GM10266 (cell line): Measurements from ENCODE around the gene CARD11.

Experiments used
- DNase-seq: peaks from one replicate; pipeline ENCODE4 v3.0.0; 2012; ENCODE audit errors: extremely low spot score
- TF ChIP-seq, protein P1 (sequence below): IDR thresholded peaks from 2 replicates; pipeline ENCODE4 v1.5.1; 2012; ENCODE audit warnings: mild to moderate bottlenecking, low read depth; ENCODE audit not compliant: control insufficient read depth, insufficient read depth; ENCODE audit errors: missing control alignments

The CARD11 gene

GRCh38 chr7:2984091-2984490 is 59.6 kb downstream of the CARD11 start:
- TF ChIP-seq, protein P1, sequence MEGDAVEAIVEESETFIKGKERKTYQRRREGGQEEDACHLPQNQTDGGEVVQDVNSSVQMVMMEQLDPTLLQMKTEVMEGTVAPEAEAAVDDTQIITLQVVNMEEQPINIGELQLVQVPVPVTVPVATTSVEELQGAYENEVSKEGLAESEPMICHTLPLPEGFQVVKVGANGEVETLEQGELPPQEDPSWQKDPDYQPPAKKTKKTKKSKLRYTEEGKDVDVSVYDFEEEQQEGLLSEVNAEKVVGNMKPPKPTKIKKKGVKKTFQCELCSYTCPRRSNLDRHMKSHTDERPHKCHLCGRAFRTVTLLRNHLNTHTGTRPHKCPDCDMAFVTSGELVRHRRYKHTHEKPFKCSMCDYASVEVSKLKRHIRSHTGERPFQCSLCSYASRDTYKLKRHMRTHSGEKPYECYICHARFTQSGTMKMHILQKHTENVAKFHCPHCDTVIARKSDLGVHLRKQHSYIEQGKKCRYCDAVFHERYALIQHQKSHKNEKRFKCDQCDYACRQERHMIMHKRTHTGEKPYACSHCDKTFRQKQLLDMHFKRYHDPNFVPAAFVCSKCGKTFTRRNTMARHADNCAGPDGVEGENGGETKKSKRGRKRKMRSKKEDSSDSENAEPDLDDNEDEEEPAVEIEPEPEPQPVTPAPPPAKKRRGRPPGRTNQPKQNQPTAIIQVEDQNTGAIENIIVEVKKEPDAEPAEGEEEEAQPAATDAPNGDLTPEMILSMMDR = no peak
- no peak for DNase-seq

GRCh38 chr7:2983586-2983985 is 60.1 kb downstream of the CARD11 start:
- TF ChIP-seq, protein P1 = no peak
- DNase-seq = no peak

DNA sequence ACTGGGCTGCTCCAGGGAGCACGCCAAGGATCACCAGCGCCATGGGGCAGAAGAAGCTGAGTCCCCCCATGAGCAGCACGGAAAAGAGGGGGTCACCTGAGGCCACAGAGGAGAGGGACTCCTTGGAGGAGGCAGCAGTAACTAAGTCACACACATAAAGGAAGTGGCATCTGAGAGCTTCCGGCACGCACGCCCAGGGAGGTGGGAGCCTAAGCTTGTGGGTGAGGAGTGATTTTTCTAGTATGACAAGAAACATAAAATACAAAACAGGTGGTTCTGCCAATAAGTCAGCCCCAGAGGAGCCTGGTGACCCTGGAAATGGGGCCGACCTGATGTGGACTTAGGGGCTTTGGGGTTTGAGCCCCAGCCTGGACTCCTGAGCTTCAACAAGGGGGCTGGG is 60.8 kb downstream of the CARD11 start:
- DNase-seq = no peak
- TF ChIP-seq, protein P1 = no peak

DNA sequence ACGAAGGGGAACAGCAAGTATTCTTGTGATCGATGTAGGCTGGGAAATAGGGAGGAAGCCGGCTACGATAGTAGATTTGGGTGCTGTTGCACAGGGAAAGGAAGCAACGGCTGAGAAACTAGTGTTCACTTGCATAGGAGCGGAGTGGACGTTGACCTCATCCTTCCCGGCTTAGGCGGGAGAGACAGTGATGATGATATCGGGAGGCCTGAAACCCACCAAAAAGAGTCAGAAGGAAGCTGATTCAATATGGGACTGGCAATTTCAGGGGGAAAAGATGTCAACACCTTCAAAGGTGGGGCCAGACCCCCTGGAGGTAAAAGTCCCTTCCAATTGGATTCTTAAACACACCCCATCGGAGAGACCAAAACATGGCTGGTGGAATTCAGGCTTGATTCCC is 61.3 kb downstream of the CARD11 start:
- DNase-seq = no peak
- TF ChIP-seq, protein P1 = no peak

- TF ChIP-seq, protein P1 = no peak
- no peak for DNase-seq
These were observed 62.6 kb downstream of the CARD11 start for GRCh38 chr7:2981103-2981480.

DNA sequence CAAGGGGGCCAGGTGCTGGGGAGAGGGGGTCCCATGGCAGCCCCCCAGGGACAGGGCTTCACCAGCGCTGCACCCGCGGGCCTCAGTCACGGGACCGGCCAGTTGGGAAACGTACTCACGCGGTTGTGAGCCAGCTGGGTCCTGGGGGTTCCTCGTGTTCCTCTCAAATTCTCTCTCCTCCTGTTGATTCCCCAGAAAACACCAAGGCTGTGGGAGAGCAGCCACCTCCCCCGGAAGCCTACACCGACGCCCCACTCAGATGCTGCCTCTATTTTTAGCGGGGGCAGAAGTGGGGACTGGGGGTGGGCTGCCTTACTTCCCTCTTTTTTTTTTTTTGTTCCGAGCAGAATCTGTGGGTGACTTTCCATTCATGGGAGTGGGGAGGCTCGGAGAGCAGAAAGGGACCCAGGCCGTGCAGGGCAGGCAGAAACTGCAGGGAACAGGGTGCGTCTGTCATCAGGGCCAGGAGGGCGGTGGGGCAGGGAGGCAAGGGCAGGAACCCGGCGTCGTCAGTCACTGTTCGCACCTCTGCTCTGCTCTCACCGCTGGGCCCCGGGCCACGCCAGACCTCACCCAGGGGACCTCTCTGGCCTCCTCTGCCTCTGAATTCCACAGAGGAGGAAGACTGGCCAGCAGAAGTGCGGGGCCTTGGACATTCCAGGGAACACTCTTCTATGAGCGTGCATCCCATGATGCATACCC is 63.1 kb downstream of the CARD11 start:
- DNase-seq = no peak
- TF ChIP-seq, protein P1 = no peak

- no peak for DNase-seq
- TF ChIP-seq, protein P1 = no peak
These were observed 63.7 kb downstream of the CARD11 start for GRCh38 chr7:2979951-2980350.
